ENCODE results near the gene FBXO3. TPM values are rescaled to one million over a fixed set of nuclear protein-coding genes. Genes with fewer than 3 reads are reported as not detected.

FBXO3 gene
- total and polyA plus RNA-seq, 2 donors from 2014 or later: 27.5 to 40.4 TPM

DNA sequence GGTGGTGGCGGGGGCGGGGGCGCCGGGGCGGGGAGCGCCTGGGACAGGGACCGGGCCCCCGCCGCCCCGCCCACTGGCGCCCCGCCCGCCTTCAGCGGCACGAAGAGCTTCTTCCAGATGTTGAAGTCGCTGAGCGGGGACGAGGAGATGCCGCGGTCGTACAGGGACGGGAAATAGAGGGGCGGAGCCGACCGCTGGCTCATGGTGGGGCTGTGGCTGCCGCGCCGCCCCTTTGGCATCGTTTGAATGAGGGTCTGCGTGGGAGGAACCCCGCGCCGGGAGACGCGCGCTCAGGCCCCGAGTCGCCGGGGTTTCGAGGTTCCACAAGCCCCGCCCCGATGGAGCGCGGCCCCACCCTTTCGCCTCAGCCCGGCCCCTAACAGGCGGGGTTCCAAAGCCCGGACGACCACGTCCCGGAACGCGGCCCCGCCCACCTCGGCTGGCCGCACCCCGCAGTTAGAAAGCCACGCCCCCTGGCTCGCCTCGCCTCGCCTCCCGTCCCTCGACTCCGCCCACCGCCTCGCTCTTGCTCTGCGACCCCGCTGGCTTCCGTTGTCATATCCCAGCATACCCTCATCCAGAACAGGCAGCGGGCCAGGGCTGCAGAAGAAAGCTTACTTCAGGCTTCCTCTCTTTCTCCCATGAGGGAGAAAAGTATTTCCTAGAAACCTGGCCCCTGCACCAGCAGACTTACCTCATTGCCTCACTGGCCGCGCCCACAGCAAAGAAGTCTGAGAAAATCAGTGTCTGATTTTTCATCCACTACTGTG is 73.6 kb downstream of the FBXO3 start, which contains the start of gene C11orf91:
Gene C11orf91 (minus strand): TSS at position 325 of the 770 bp plus-strand sequence. CDS start 86 bp downstream, at position 239.
- peak within 1 kb of the TSS; percentile 13 to 51 (median 38) for H3K9ac ChIP-seq (ENCODE audit: low read length in 3 of 3)
- H3K4me1 ChIP-seq (ENCODE audit: control insufficient read depth in 2 of 3, insufficient read depth in 2 of 3, low read depth in 1 of 3, low read length in 3 of 3): peaks cover 6 to 40% (median 39%) of the 10 kb centered on the region in 3 donors

GRCh38 chr11:33700063-33700501 is 74.2 kb downstream of the FBXO3 start:
- intact Hi-C loops (cut with DNase I): no loop called here
- Histone ChIP-seq H3K36me3 (ENCODE audit: control insufficient read depth in 2 of 3, insufficient read depth in 3 of 3, low read length in 3 of 3) (no peaks in the 10 kb centered on the region), H3K27ac (ENCODE audit: low read depth in 2 of 2, low read length in 2 of 2) (peak overlapping the region; percentile 56 to 64), H3K9ac (ENCODE audit: low read length in 3 of 3) (no peak overlapping the region), H3K4me1 (ENCODE audit: control insufficient read depth in 2 of 3, insufficient read depth in 2 of 3, low read depth in 1 of 3, low read length in 3 of 3) (peaks cover 6 to 41% (median 34%) of the 10 kb centered on the region in 3 donors), H3K27me3 (ENCODE audit: control insufficient read depth, insufficient read depth, low read length) (no peaks in the 10 kb centered on the region), H3K9me3 (ENCODE audit: control insufficient read depth in 2 of 3, insufficient read depth in 1 of 3, low read length in 3 of 3) (no peaks in the 10 kb centered on the region), H3K4me3 (ENCODE audit: low read length in 3 of 3) (peak overlapping the region in 1 of 3 donors; percentile 19)
- DNase-seq (peak in 2 of 5 donors; percentile 19 to 86), FAIRE-seq (no peak)
- TF ChIP-seq, protein P1, sequence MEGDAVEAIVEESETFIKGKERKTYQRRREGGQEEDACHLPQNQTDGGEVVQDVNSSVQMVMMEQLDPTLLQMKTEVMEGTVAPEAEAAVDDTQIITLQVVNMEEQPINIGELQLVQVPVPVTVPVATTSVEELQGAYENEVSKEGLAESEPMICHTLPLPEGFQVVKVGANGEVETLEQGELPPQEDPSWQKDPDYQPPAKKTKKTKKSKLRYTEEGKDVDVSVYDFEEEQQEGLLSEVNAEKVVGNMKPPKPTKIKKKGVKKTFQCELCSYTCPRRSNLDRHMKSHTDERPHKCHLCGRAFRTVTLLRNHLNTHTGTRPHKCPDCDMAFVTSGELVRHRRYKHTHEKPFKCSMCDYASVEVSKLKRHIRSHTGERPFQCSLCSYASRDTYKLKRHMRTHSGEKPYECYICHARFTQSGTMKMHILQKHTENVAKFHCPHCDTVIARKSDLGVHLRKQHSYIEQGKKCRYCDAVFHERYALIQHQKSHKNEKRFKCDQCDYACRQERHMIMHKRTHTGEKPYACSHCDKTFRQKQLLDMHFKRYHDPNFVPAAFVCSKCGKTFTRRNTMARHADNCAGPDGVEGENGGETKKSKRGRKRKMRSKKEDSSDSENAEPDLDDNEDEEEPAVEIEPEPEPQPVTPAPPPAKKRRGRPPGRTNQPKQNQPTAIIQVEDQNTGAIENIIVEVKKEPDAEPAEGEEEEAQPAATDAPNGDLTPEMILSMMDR (IDR thresholded peaks at IDR 0.05; ENCODE audit: borderline replicate concordance, extremely low read depth, insufficient read depth): no peak

More for the DNA sequence above, 73.6 kb downstream of the FBXO3 start, which contains the start of gene C11orf91:
- H3K36me3 ChIP-seq (ENCODE audit: control insufficient read depth in 2 of 3, insufficient read depth in 3 of 3, low read length in 3 of 3): no peaks in the 10 kb centered on the region
- intact Hi-C loops (cut with DNase I): no loop called here
- H3K27ac ChIP-seq (ENCODE audit: low read depth in 2 of 2, low read length in 2 of 2): peak within 1 kb of the TSS; percentile 82 to 83
- no peak for FAIRE-seq
- DNase-seq: peak; percentile 98 to 99 (median 99)
- TF ChIP-seq, protein P1 (IDR thresholded peaks at IDR 0.05; ENCODE audit: borderline replicate concordance, extremely low read depth, insufficient read depth): no peak
- no peaks in the 10 kb centered on the region for H3K27me3 ChIP-seq (ENCODE audit: control insufficient read depth, insufficient read depth, low read length)
- no peaks in the 10 kb centered on the region for H3K9me3 ChIP-seq (ENCODE audit: control insufficient read depth in 2 of 3, insufficient read depth in 1 of 3, low read length in 3 of 3)
- peak within 1 kb of the TSS; percentile 49 to 58 (median 56) for H3K4me3 ChIP-seq (ENCODE audit: low read length in 3 of 3)

- H3K36me3 ChIP-seq (ENCODE audit: control insufficient read depth in 2 of 3, insufficient read depth in 3 of 3, low read length in 3 of 3): no peaks in the 10 kb centered on the region
- peaks cover 6 to 40% (median 32%) of the 10 kb centered on the region in 3 donors for H3K4me1 ChIP-seq (ENCODE audit: control insufficient read depth in 2 of 3, insufficient read depth in 2 of 3, low read depth in 1 of 3, low read length in 3 of 3)
- no peak overlapping the region for H3K4me3 ChIP-seq (ENCODE audit: low read length in 3 of 3)
- H3K27me3 ChIP-seq (ENCODE audit: control insufficient read depth, insufficient read depth, low read length): no peaks in the 10 kb centered on the region
- H3K9me3 ChIP-seq (ENCODE audit: control insufficient read depth in 2 of 3, insufficient read depth in 1 of 3, low read length in 3 of 3): no peaks in the 10 kb centered on the region
- TF ChIP-seq, protein P1 (IDR thresholded peaks at IDR 0.05; ENCODE audit: borderline replicate concordance, extremely low read depth, insufficient read depth): no peak
- peak overlapping the region in 1 of 2 donors; percentile 56 for H3K27ac ChIP-seq (ENCODE audit: low read depth in 2 of 2, low read length in 2 of 2)
- DNase-seq: no peak
- H3K9ac ChIP-seq (ENCODE audit: low read length in 3 of 3): no peak overlapping the region
- no peak for FAIRE-seq
- intact Hi-C loops (cut with DNase I): no loop called here
These were observed 74.7 kb downstream of the FBXO3 start for GRCh38 chr11:33699515-33700062.

Measured in kidney (tissue), 14 donors.